NOMO-1 (cell line): Measurements from ENCODE around the gene NIN.

Experiments
- DNase-seq, 2 experiments: peaks; one replicate each; lab custom pipeline; 2025; ENCODE audit not compliant: unreplicated experiment in 2 of 2; lab: John Stamatoyannopoulos, UW

NIN gene

GRCh38 chr14:50795142-50795541 is 35.8 kb downstream of the NIN start:
- DNase-seq = no peak

DNA sequence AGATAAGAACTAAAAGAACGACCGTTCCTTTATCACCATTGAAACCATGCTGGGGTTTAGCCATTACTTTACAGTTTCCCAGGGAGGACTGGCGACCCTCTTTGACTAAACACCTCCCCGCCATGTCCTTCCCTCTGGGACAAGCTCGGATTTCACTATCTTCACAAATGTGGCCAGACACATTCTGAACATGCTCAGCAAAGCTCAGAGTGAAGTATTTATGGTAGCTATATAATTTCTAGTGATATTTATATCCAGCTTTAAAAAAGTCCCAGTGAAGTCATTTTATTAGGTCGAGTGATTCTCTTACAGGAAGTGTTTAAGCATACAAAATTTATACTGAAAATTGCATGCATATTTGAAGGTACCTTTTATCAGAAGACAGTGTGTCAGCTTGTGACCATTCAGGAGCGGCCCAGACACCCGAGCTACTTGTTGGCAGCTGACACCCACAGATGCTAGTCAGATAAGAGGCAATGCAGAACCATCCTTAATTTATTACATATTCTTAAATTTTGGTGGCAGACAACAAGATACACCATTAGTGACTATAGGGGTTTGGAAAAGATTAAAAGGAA is 36.8 kb downstream of the NIN start:
- no peak for DNase-seq

GRCh38 chr14:50792634-50793068 is 38.3 kb downstream of the NIN start:
- no peak for DNase-seq

GRCh38 chr14:50792051-50792477 is 38.9 kb downstream of the NIN start:
- no peak for DNase-seq

- no peak for DNase-seq
Observed at GRCh38 chr14:50791201-50791600, 39.8 kb downstream of the NIN start.

DNA sequence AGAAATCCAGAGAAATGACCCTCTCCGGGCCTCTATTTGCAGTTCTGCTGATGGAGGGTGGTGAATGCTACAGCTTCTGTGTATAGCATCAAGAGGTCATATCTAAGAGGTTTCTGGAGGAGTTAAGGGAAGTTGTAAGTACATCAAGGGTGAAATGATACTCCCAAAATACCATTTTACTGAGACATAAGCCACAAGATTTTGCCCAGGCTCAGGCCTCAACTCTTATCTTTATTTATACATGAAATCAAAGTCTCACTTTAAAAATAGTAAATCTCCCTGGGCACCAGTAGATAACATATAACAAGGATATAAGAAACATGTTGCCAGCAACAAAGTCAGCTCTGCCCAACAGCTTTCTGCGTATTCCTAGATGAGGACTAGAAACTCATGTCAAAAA is 40.4 kb downstream of the NIN start:
- DNase-seq = no peak

DNA sequence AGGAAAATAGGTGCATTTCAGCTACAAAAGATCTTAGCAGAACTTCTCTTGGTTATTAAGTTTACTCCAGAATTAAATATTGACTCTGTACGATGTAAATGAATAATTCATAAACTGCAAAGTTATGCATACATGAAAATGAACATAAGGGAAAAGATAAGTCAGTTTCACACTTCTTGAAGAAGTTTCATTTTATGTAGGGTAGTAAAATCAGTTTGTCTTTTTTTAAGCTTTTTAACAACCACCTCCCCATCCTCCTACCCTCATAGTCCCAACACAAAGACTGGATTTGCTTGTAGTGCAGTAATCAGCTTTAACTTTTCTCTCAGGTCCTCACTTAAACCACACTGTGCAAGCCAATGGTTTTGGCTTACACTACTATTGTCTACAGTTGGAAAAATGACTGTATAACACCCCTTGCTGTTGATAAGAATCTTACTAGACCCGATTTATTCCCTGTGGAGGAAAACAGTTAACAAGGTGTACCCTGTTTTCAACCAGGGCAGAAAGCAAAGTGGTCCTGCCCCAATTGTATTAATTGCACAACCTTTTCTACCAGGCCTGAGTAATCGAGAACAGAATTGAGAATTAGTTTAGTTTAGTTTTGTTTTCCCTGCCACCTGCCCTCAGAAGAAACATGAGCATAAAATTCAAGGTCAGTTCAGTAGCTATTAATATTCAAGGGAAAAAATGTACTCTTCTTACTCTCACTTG is 44.1 kb downstream of the NIN start:
- no peak for DNase-seq

DNA sequence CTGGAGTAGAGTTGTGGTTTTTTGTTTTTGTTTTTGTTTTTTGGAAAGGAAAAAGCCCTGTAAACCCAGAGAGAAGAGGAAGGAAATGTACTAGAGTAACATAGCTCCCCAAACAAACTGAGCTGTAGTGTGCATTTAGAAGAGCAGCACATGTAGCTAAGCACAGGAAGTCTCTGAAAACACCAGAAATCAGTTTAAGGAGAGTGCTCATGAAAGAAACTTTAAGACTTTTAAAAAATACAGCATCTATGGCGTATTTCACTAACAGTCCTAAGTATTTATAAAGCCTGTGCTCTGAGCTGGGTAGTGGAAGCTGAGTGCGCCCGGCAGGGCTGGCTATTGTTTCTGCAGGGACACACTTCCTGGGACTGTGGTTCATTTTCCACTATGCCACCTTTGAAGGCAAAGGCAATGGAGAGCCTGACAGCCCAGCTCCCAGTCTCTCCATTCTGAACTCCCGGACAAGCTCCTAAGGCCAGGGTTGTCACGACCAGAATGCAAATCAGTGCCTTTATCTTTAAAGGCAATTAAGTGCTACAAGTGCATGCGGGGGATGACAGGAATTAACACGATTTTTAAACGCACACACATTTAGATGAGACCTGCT is 45.4 kb downstream of the NIN start:
- DNase-seq = no peak

DNA sequence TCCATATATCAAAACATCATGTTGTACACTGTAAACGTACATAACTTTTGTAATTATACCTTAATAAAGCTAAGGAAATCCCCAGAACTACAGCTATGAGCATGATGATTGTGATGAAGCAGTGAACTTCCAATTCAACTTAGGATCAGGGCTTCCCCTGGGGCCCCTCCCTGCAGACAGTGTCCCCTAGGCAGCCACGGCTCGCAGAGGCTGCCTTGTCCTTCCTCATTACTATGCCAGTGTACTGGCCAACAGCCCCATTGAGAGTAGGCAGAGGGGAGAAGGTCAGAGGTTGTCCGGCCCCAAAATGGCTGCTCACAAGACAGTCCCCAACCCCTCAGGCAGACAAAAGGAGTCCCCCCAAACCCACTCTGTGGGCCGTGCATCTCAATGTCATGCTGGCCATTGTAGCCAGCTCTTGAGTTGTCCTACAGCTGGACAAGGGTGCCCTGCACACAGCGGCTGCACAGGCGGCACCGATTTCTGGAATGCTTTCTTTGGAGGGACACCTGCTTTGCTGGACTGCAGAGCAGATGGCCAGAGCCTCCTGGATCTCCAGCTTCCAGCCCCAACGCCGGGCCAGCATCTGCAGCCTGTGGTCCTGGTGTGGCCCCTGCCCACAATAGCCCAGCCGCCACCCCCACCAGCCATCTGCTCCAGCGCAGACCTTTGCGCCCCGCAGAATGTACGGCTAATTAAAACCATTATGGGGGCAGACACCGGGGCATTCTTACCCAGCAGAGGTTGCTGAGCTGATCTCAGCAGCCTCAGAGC is 46.1 kb downstream of the NIN start:
- DNase-seq = no peak

- no peak for DNase-seq
Observed at GRCh38 chr14:50783563-50783962, 47.4 kb downstream of the NIN start.

GRCh38 chr14:50780393-50780792 is 50.6 kb downstream of the NIN start:
- DNase-seq = no peak

GRCh38 chr14:50778721-50779483 is 52.1 kb downstream of the NIN start:
- no peak for DNase-seq

GRCh38 chr14:50776522-50776921 is 54.4 kb downstream of the NIN start:
- DNase-seq = no peak

GRCh38 chr14:50775357-50775756 is 55.6 kb downstream of the NIN start:
- no peak for DNase-seq

DNA sequence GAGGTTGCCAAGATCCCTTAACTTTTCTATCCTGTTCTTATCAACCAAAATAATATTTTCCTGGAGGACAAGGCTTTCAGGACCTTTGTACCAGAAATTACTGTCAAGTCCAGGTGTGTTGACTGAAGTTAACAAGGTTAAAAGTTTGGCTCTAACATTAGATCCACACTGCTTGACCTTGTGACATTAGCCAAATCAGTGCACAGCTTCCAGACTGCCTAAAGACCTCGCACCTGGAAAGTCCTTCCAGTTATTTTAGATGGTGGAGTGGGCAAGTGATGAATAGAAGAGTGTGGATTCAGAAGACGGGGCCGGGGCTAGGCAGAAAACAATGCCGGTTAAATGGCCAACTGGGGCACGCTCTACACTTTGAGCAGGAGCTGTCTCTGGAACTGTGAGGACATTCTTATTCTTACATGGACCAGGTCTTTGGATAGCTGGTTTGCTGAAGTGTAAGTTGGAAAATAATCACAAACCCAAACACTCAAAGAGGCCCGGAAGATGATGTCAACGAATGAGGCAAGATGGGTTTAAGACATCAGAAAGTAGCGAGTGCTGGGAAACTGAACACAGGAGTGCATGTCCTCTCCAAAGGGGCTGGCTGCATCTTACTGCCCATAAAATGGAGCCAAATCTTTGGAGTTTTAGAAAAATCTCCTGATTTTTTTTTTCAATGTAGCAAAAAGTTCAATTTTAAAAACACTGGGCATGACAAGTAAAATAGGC is 56.3 kb downstream of the NIN start:
- no peak for DNase-seq

DNA sequence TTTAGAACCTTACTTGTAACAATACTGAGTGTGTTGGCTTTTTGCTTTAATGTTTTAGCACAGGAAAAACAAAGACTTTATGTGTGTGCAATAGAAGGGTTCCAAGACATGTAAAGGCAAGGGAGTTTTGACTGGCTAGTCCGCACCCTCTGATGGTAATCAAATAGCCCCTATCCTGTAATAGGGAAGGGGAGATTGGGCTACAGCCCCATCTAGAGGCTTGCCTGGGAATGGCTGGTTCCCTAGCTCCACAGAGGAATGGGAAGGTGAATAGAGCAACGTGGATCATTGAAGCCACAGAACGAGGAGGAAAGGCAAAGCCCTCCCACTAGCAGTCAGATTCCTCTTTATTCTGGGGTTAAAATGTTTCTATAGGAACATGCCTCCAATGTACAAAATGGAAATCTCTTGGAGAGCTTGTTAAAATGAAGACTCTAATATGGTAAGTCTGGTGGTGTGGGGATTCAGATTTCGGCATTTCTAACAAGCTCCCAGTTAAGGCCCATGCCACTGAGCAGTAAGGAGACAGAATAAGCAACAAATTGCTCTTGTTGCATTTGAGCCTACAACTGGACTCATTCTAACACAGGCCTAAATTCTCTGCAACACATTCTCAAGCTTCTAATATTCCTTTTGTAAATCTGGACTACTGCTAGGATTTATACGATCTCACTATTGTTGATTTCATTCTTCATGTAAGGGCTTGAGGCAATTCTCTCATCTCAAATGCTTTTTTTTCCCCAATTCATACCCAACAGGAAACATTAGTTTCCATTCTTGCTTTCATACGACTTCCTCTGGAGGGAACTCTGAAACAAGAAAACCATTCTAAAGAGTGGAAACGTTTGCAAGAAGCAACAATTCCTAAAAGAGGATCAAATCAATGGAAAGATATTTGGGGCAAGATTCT is 57.1 kb downstream of the NIN start:
- DNase-seq = no peak

DNA sequence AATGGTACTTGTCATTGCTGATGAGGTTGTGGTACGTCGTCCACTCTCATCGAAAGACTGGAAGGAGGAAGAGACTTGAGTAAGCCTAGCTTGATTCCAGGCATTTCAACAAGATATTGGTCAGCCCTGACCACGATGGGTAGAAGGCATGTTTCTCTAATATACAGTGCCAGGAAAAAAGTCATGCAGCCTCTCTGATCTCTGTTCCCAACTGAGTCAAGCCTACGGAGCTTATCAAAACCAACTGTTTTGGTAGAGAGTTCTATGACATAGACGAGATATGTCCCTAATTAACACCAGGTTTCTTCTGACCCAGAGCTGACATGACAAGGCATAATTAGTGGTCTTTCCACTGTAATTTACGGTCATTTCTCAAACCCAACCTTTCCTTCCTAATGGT is 58.5 kb downstream of the NIN start:
- no peak for DNase-seq

DNA sequence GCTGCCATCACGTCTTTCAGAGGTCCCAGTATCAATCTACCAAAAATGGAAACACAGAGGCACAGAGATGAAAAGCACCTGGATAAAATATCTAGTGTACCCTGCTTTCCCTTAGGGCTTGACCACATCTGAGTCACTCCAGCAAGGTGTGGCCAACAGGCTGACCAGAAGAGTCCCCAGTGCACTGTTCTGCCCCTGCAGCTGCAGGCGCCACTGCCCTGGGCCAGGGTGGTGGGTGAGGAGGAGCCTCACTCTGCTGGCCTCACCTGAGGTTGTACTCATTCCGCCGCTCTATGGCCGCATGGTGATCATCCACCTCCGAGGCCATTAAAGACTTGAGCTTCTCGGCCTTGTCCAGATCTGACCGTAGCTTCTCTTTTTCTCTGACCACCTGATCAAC is 60.4 kb downstream of the NIN start:
- DNase-seq = no peak

DNA sequence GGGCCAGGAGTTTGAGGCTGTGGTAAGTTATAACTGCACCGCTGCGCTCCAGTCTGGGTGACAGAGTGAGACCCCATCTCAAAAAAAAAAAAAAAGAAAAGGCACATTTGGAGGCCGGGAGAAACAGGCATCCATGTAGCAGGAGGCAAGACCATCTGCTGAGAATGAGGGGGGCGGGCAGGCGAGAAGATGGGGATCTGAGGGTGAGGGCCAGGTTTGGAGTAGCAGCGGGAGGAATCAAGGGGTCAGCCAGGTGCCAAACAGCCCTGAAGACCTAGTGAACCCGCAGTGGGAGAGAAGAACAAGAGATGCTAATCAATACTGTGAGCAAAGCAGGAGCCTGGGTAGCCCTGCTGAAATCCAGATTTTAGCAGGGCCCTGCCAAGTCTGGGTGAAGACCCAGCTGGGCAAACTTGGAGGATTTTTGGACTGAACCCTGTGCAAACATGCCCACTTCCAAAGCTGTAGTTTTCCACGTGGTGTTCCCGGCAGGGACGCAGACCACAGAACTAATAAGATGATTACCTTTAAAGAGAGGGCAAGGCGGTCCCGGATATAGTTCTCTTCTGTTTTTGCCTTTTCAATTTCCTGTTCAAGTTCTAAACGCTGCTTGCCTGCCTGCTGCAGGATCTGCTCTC is 61.0 kb downstream of the NIN start:
- DNase-seq = no peak
